GM12891 (cell line): Measurements from ENCODE around the gene ARHGEF12.

ENCODE experiments used
- PAX5 ChIP-seq: IDR thresholded peaks from 2 replicates; pipeline ENCODE4 v1.6.1; 2011; ENCODE audit warnings: low read length, moderate library complexity, mild to moderate bottlenecking; ENCODE audit not compliant: insufficient read depth, severe bottlenecking
- POLR2A ChIP-seq: IDR thresholded peaks from 2 replicates; pipeline ENCODE4 v1.6.1; 2011; ENCODE audit warnings: low read depth, low read length, control low read depth
- POLR2AphosphoS5 ChIP-seq: IDR thresholded peaks from 2 replicates; pipeline ENCODE4 v1.6.1; 2011; ENCODE audit warnings: low read depth, low read length, control low read depth
- SPI1 ChIP-seq: IDR thresholded peaks from 2 replicates; pipeline ENCODE4 v1.6.1; 2011; ENCODE audit warnings: low read depth, low read length, control low read depth
- TAF1 ChIP-seq: IDR thresholded peaks from 2 replicates; pipeline ENCODE4 v1.6.1; 2011; ENCODE audit warnings: low read depth, low read length, control low read depth

GRCh38 chr11:120303004-120303637 is 33.1 kb upstream of the ARHGEF12 start:
- TF ChIP-seq POLR2AphosphoS5 = no peak
- no peak for TF ChIP-seq TAF1
- TF ChIP-seq POLR2A = no peak
- TF ChIP-seq SPI1 = no peak
- TF ChIP-seq PAX5 = no peak
